Measurements from ENCODE around the gene GNB5. TPM values are rescaled to one million over a fixed set of nuclear protein-coding genes. Genes with fewer than 3 reads are reported as not detected.

Gene GNB5
- total and polyA plus RNA-seq, 2 of the 13 experiments (the other 11 are each of a cell fraction or from before 2014, with no cell fraction given), result 13.7 to 14.4 TPM

DNA sequence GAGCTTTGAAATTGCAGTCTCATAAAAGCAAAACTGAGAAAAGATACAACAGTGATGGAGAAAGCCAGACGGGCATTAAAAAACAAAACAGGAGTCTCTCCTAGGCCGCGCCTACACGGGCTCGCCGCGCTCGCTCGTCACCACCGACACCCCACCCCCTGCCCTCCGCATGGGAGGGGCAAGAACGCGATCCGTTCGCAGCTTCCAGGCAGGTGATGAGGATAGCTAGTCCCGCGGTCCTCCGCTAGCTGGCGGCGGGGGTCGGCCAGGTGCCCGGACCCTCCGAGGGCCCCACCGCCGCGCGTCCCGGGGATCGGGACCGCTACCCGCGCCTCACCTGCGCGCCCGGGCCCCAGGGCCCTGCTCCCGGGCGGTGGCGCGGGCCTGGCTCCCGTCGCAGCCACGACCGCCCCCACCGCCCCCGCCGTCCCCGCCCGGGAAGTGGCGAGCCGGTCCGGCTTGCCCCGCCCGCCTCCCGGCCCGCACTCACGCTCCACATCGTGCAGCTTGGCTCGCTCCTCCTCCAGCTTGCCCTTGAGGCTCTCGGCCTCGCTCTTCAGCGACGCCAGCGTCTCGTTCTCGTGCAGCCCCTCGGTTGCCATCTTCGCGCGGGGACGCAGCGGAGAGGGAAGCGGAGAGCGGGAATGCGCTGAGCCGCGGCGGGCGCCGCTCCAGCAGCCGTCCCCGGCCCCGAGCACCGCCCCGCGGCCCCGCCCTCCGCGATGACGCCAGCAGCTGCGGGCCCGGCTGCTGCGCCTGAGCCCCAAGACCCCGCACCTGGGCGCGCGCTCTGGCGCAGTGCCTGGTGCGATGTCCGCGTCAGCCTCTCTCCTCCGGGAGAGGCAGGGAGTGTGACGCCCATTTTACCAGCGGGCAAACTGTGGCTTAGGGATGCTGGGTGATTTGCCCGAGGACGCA lies 11.7 kb downstream of the GNB5 start (continued):
- TF ChIP-seq, protein P1, sequence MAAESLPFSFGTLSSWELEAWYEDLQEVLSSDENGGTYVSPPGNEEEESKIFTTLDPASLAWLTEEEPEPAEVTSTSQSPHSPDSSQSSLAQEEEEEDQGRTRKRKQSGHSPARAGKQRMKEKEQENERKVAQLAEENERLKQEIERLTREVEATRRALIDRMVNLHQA (CRISPR knock-in tag; IDR thresholded peaks at IDR 0.05), result no peak
- peak; percentile 37; the same call in 1 of the 2 replicates for TF ChIP-seq ZNF431 (CRISPR knock-in tag; IDR thresholded peaks at IDR 0.05; ENCODE audit: borderline replicate concordance, low read depth)
- TF ChIP-seq ZFY (CRISPR knock-in tag; IDR thresholded peaks at IDR 0.05), result peak; percentile 79
- no peak for TF ChIP-seq ZNF230 (CRISPR knock-in tag; IDR thresholded peaks at IDR 0.05)
- TF ChIP-seq, protein P2, sequence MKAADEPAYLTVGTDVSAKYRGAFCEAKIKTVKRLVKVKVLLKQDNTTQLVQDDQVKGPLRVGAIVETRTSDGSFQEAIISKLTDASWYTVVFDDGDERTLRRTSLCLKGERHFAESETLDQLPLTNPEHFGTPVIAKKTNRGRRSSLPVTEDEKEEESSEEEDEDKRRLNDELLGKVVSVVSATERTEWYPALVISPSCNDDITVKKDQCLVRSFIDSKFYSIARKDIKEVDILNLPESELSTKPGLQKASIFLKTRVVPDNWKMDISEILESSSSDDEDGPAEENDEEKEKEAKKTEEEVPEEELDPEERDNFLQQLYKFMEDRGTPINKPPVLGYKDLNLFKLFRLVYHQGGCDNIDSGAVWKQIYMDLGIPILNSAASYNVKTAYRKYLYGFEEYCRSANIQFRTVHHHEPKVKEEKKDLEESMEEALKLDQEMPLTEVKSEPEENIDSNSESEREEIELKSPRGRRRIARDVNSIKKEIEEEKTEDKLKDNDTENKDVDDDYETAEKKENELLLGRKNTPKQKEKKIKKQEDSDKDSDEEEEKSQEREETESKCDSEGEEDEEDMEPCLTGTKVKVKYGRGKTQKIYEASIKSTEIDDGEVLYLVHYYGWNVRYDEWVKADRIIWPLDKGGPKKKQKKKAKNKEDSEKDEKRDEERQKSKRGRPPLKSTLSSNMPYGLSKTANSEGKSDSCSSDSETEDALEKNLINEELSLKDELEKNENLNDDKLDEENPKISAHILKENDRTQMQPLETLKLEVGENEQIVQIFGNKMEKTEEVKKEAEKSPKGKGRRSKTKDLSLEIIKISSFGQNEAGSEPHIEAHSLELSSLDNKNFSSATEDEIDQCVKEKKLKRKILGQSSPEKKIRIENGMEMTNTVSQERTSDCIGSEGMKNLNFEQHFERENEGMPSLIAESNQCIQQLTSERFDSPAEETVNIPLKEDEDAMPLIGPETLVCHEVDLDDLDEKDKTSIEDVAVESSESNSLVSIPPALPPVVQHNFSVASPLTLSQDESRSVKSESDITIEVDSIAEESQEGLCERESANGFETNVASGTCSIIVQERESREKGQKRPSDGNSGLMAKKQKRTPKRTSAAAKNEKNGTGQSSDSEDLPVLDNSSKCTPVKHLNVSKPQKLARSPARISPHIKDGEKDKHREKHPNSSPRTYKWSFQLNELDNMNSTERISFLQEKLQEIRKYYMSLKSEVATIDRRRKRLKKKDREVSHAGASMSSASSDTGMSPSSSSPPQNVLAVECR (CRISPR knock-in tag; IDR thresholded peaks at IDR 0.05; ENCODE audit: borderline replicate concordance), result peak; percentile 65; the same call in 1 of the 2 replicates
- TF ChIP-seq, protein P3, sequence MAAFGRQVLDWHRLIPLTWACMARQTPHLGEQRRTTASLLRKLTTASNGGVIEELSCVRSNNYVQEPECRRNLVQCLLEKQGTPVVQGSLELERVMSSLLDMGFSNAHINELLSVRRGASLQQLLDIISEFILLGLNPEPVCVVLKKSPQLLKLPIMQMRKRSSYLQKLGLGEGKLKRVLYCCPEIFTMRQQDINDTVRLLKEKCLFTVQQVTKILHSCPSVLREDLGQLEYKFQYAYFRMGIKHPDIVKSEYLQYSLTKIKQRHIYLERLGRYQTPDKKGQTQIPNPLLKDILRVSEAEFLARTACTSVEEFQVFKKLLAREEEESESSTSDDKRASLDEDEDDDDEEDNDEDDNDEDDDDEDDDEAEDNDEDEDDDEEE (CRISPR knock-in tag; IDR thresholded peaks at IDR 0.05), result no peak
- TF ChIP-seq, protein P4, sequence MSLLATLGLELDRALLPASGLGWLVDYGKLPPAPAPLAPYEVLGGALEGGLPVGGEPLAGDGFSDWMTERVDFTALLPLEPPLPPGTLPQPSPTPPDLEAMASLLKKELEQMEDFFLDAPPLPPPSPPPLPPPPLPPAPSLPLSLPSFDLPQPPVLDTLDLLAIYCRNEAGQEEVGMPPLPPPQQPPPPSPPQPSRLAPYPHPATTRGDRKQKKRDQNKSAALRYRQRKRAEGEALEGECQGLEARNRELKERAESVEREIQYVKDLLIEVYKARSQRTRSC (CRISPR knock-in tag; IDR thresholded peaks at IDR 0.05; ENCODE audit: low read depth), result peak; percentile 24; the same call in 1 of the 2 replicates
- TF ChIP-seq RARA (CRISPR knock-in tag; IDR thresholded peaks at IDR 0.05), result no peak
- TF ChIP-seq ZNF354B (CRISPR knock-in tag; IDR thresholded peaks at IDR 0.05), result 0 out of 2 replicates have a peak, but pooled peaks have one; percentile 59
- TF ChIP-seq ZNF136 (CRISPR knock-in tag; IDR thresholded peaks at IDR 0.05; ENCODE audit: low read depth), result 0 out of 2 replicates have a peak, but pooled peaks have one; percentile 50
- TF ChIP-seq, protein P5, sequence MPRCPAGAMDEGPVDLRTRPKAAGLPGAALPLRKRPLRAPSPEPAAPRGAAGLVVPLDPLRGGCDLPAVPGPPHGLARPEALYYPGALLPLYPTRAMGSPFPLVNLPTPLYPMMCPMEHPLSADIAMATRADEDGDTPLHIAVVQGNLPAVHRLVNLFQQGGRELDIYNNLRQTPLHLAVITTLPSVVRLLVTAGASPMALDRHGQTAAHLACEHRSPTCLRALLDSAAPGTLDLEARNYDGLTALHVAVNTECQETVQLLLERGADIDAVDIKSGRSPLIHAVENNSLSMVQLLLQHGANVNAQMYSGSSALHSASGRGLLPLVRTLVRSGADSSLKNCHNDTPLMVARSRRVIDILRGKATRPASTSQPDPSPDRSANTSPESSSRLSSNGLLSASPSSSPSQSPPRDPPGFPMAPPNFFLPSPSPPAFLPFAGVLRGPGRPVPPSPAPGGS (CRISPR knock-in tag; IDR thresholded peaks at IDR 0.05), result peak; percentile 90
- TF ChIP-seq MXI1 (IDR thresholded peaks at IDR 0.05; ENCODE audit: borderline replicate concordance, low read depth, low read length), result 0 out of 3 replicates have a peak, but pooled peaks have one; percentile 47
- TF ChIP-seq, protein P6, sequence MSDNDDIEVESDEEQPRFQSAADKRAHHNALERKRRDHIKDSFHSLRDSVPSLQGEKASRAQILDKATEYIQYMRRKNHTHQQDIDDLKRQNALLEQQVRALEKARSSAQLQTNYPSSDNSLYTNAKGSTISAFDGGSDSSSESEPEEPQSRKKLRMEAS (IDR thresholded peaks at IDR 0.05), result peak; percentile 67
- TF ChIP-seq JUN (CRISPR knock-in tag; IDR thresholded peaks at IDR 0.05), result 0 out of 2 replicates have a peak, but pooled peaks have one; percentile 24
- TF ChIP-seq, protein P7, sequence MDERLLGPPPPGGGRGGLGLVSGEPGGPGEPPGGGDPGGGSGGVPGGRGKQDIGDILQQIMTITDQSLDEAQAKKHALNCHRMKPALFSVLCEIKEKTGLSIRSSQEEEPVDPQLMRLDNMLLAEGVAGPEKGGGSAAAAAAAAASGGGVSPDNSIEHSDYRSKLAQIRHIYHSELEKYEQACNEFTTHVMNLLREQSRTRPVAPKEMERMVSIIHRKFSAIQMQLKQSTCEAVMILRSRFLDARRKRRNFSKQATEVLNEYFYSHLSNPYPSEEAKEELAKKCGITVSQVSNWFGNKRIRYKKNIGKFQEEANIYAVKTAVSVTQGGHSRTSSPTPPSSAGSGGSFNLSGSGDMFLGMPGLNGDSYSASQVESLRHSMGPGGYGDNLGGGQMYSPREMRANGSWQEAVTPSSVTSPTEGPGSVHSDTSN (CRISPR knock-in tag; IDR thresholded peaks at IDR 0.05), result no peak
- peak; percentile 27; the same call in 1 of the 2 replicates for TF ChIP-seq TGIF2 (CRISPR knock-in tag; IDR thresholded peaks at IDR 0.05)
- TF ChIP-seq PHB2 (IDR thresholded peaks at IDR 0.05; ENCODE audit: partially characterized antibody), result no peak

Data from HepG2 (cell line).